Measurements from ENCODE around the gene TPX2.
"Not testable (repeated sequence)": the region's sequence is repeated elsewhere in the genome, so short reads cannot be mapped to it uniquely, and the experiment has no call there.

DNA sequence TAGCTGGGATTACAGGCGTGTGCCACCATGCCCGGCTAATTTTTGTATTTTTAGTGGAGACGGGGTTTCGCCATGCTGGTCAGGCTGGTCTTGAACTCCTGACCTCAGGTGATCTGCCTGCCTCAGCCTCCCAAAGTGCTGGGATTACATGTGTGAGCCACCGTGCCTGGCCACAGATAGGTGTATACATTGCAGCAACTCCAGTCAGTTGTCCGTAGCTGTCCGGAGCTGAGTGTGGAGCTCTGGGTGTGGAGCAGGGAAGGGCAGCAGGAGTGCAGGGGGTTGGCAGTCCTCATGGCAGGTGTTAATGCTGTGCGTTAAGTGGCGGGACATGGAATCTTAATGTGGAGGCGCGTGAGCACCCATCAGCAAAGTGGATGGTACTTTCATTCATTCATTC, 88.9 kb downstream of the TPX2 start:
- TF ChIP-seq, protein P1, sequence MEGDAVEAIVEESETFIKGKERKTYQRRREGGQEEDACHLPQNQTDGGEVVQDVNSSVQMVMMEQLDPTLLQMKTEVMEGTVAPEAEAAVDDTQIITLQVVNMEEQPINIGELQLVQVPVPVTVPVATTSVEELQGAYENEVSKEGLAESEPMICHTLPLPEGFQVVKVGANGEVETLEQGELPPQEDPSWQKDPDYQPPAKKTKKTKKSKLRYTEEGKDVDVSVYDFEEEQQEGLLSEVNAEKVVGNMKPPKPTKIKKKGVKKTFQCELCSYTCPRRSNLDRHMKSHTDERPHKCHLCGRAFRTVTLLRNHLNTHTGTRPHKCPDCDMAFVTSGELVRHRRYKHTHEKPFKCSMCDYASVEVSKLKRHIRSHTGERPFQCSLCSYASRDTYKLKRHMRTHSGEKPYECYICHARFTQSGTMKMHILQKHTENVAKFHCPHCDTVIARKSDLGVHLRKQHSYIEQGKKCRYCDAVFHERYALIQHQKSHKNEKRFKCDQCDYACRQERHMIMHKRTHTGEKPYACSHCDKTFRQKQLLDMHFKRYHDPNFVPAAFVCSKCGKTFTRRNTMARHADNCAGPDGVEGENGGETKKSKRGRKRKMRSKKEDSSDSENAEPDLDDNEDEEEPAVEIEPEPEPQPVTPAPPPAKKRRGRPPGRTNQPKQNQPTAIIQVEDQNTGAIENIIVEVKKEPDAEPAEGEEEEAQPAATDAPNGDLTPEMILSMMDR (IDR thresholded peaks at IDR 0.05) = not testable (repeated sequence)
- not testable (repeated sequence) for TF ChIP-seq ZFX (IDR thresholded peaks at IDR 0.05; ENCODE audit: borderline replicate concordance)
